ENCODE data around the gene REEP2. TPM values are rescaled to one million over a fixed set of nuclear protein-coding genes. Genes with fewer than 3 reads are reported as not detected.

REEP2 gene
- total and polyA plus RNA-seq, 2 experiments from 2014 or later: 5.0 to 8.6 TPM

DNA sequence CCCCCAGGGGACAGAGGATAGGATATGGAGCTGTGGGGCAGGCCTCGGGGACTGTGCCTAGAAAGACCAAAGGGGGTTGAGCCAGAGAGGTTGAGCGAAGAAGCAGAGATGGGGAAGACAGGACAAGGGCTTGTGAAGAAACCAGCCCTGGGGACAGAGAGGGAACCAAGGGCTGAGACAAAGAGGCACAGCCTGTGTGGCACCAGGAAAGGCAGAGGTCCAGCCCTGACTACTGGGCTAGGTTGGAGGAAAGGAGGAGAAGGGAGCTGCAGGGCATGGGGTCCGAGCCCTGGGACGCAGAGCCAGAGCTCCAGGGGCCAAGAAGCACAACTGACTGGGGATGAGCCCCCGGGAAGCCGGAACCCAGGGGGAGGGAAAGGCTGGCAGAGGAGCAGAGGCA, 9.2 kb downstream of the REEP2 start:
- no peak overlapping the region for H3K4me2 ChIP-seq (ENCODE audit: unreplicated experiment)
- no peaks in the 10 kb centered on the region for H3K36me3 ChIP-seq (ENCODE audit: low read depth)
- no peak for TF ChIP-seq EZH2 (IDR thresholded peaks at IDR 0.05; ENCODE audit: insufficient read depth, poor library complexity, severe bottlenecking)
- TF ChIP-seq EZH2phosphoT487 (IDR thresholded peaks at IDR 0.05; ENCODE audit: insufficient read depth, low read depth): no peak
- no peaks in the 10 kb centered on the region for H3K9me3 ChIP-seq (ENCODE audit: low read depth)
- no peak overlapping the region for H3K27ac ChIP-seq
- H3K27me3 ChIP-seq (replicated peaks; ENCODE audit: insufficient read depth): no peaks in the 10 kb centered on the region
- H4K20me1 ChIP-seq (ENCODE audit: insufficient read depth): no peaks in the 10 kb centered on the region
- in situ Hi-C loops (cut with MboI): no loop called here
- peaks cover 14% of the 10 kb centered on the region for H3K4me1 ChIP-seq (ENCODE audit: insufficient read depth)
- H3K9ac ChIP-seq: no peak overlapping the region
- no peaks in the 10 kb centered on the region for H3F3A ChIP-seq (ENCODE audit: insufficient read depth)
- WGBS, 2 experiments (ENCODE audit: low coverage in 1 of 2, low lambda C conversion rate in 2 of 2, missing lambda C conversion rate in 2 of 2): 79 to 82% methylated on average over 6 of the region's 6 CpGs
- H3K4me3 ChIP-seq: no peak overlapping the region
- no peak for DNase-seq
- no peaks in the 10 kb centered on the region for H3K9me2 ChIP-seq (ENCODE audit: insufficient read depth)
- H3K79me2 ChIP-seq (ENCODE audit: insufficient read depth): no peaks in the 10 kb centered on the region
- no peak overlapping the region for H2AFZ ChIP-seq

- Histone ChIP-seq H3F3A (ENCODE audit: insufficient read depth) (no peaks in the 10 kb centered on the region), H2AFZ (no peak overlapping the region), H3K9me2 (ENCODE audit: insufficient read depth) (no peaks in the 10 kb centered on the region), H3K4me3 (no peak overlapping the region), H3K4me2 (ENCODE audit: unreplicated experiment) (no peak overlapping the region), H3K36me3 (ENCODE audit: low read depth) (no peaks in the 10 kb centered on the region), H3K9ac (no peak overlapping the region), H3K27ac (no peak overlapping the region), H3K79me2 (ENCODE audit: insufficient read depth) (no peaks in the 10 kb centered on the region), H3K27me3 (replicated peaks; ENCODE audit: insufficient read depth) (no peaks in the 10 kb centered on the region), H4K20me1 (ENCODE audit: insufficient read depth) (no peaks in the 10 kb centered on the region), H3K4me1 (ENCODE audit: insufficient read depth) (peaks cover 14% of the 10 kb centered on the region), H3K9me3 (ENCODE audit: low read depth) (no peaks in the 10 kb centered on the region)
- WGBS, 2 experiments (ENCODE audit: low coverage in 1 of 2, low lambda C conversion rate in 2 of 2, missing lambda C conversion rate in 2 of 2): 42 to 46% methylated on average over 9 of the region's 9 CpGs
- in situ Hi-C loops (cut with MboI): no loop called here
- TF ChIP-seq EZH2phosphoT487 (IDR thresholded peaks at IDR 0.05; ENCODE audit: insufficient read depth, low read depth): no peak
- no peak for TF ChIP-seq EZH2 (IDR thresholded peaks at IDR 0.05; ENCODE audit: insufficient read depth, poor library complexity, severe bottlenecking)
- peak; percentile 86 for DNase-seq
Measured at GRCh38 chr5:138448481-138449398, 9.9 kb downstream of the REEP2 start.

GRCh38 chr5:138449501-138450239, 10.8 kb downstream of the REEP2 start:
- Histone ChIP-seq H3K4me2 (ENCODE audit: unreplicated experiment) (peak overlapping the region; percentile 51), H2AFZ (peak overlapping the region; percentile 81), H4K20me1 (ENCODE audit: insufficient read depth) (no peaks in the 10 kb centered on the region), H3K27ac (no peak overlapping the region), H3K9me3 (ENCODE audit: low read depth) (no peaks in the 10 kb centered on the region), H3F3A (ENCODE audit: insufficient read depth) (no peaks in the 10 kb centered on the region), H3K36me3 (ENCODE audit: low read depth) (no peaks in the 10 kb centered on the region), H3K9me2 (ENCODE audit: insufficient read depth) (no peaks in the 10 kb centered on the region), H3K27me3 (replicated peaks; ENCODE audit: insufficient read depth) (no peaks in the 10 kb centered on the region), H3K79me2 (ENCODE audit: insufficient read depth) (no peaks in the 10 kb centered on the region), H3K9ac (peak overlapping the region; percentile 67; the same call in 1 of the 2 replicates), H3K4me1 (ENCODE audit: insufficient read depth) (peaks cover 14% of the 10 kb centered on the region), H3K4me3 (peak overlapping the region; percentile 55)
- in situ Hi-C loops (cut with MboI): no loop called here
- peak; percentile 95 for DNase-seq
- TF ChIP-seq EZH2phosphoT487 (IDR thresholded peaks at IDR 0.05; ENCODE audit: insufficient read depth, low read depth): no peak
- TF ChIP-seq EZH2 (IDR thresholded peaks at IDR 0.05; ENCODE audit: insufficient read depth, poor library complexity, severe bottlenecking): no peak
- WGBS, 2 experiments (ENCODE audit: low coverage in 1 of 2, low lambda C conversion rate in 2 of 2, missing lambda C conversion rate in 2 of 2): 10 to 13% methylated on average over 17 to 22 of the region's 22 CpGs

DNA sequence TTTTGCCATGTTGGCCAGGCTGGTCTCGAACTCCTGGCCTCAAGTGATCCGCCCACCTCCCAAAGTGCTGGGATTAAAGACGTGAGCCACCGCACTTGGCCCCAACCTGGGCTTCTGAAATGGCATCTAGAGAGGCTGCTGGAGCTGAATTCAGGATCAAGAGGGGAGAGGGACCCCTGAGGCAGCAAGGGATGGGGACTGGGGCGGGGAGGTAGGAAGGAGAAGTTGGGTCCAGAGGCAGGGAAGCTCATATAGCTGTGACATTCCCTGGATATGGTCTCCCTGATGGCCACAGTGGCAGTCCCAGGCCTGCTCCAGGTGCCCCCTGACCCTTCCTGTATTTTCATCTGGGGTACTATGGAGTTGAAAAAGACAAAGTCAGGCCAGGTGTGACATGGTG, 12.1 kb downstream of the REEP2 start:
- in situ Hi-C loops (cut with MboI): no loop called here
- no peaks in the 10 kb centered on the region for H3K9me2 ChIP-seq (ENCODE audit: insufficient read depth)
- no peak overlapping the region for H3K27ac ChIP-seq
- H3K36me3 ChIP-seq (ENCODE audit: low read depth): no peaks in the 10 kb centered on the region
- no peaks in the 10 kb centered on the region for H3K79me2 ChIP-seq (ENCODE audit: insufficient read depth)
- no peaks in the 10 kb centered on the region for H3F3A ChIP-seq (ENCODE audit: insufficient read depth)
- TF ChIP-seq EZH2 (IDR thresholded peaks at IDR 0.05; ENCODE audit: insufficient read depth, poor library complexity, severe bottlenecking) (no peak), EZH2phosphoT487 (IDR thresholded peaks at IDR 0.05; ENCODE audit: insufficient read depth, low read depth) (no peak)
- no peak overlapping the region for H2AFZ ChIP-seq
- H3K27me3 ChIP-seq (replicated peaks; ENCODE audit: insufficient read depth): no peaks in the 10 kb centered on the region
- no peaks in the 10 kb centered on the region for H3K9me3 ChIP-seq (ENCODE audit: low read depth)
- DNase-seq: no peak
- no peak overlapping the region for H3K4me2 ChIP-seq (ENCODE audit: unreplicated experiment)
- 73% methylated on average over 5 of the region's 5 CpGs for WGBS, 2 experiments (ENCODE audit: low coverage in 1 of 2, low lambda C conversion rate in 2 of 2, missing lambda C conversion rate in 2 of 2)
- H3K4me1 ChIP-seq (ENCODE audit: insufficient read depth): peaks cover 14% of the 10 kb centered on the region
- H3K9ac ChIP-seq: no peak overlapping the region
- no peak overlapping the region for H3K4me3 ChIP-seq
- H4K20me1 ChIP-seq (ENCODE audit: insufficient read depth): no peaks in the 10 kb centered on the region
